ENCODE data around the gene TM4SF20. TPM values are rescaled to one million over a fixed set of nuclear protein-coding genes. Genes with fewer than 3 reads are reported as not detected.

Gene TM4SF20
- total RNA-seq, 3 donors from 2014 or later, result not detected

- Histone ChIP-seq H3K36me3 (no peaks in the 10 kb centered on the region), H3K4me1 (no peaks in the 10 kb centered on the region), H3K27ac (no peak overlapping the region), H3K4me3 (no peak overlapping the region), H3K27me3 (no peaks in the 10 kb centered on the region), H3K9me3 (no peaks in the 10 kb centered on the region)
- TF ChIP-seq POLR2A (IDR thresholded peaks at IDR 0.05) (no peak), CTCF (IDR thresholded peaks at IDR 0.05) (no peak), POLR2AphosphoS5 (IDR thresholded peaks at IDR 0.05) (no peak)
- intact Hi-C loops (cut with DNase I; ENCODE audit: low total_unique reads), result no loop called here
- no peak for DNase-seq (ENCODE audit: low spot score in 2 of 2)
Measured at GRCh38 chr2:227398684-227399670, 19.9 kb upstream of the TM4SF20 start.

GRCh38 chr2:227397562-227397961 is 18.5 kb upstream of the TM4SF20 start:
- intact Hi-C loops (cut with DNase I; ENCODE audit: low total_unique reads), result no loop called here
- no peak overlapping the region for H3K27ac ChIP-seq
- no peaks in the 10 kb centered on the region for H3K9me3 ChIP-seq
- no peak for DNase-seq (ENCODE audit: low spot score in 2 of 2)
- no peaks in the 10 kb centered on the region for H3K36me3 ChIP-seq
- no peak overlapping the region for H3K4me3 ChIP-seq
- no peaks in the 10 kb centered on the region for H3K27me3 ChIP-seq
- TF ChIP-seq POLR2A (IDR thresholded peaks at IDR 0.05) (no peak), CTCF (IDR thresholded peaks at IDR 0.05) (no peak), POLR2AphosphoS5 (IDR thresholded peaks at IDR 0.05) (no peak)
- H3K4me1 ChIP-seq, result no peaks in the 10 kb centered on the region

GRCh38 chr2:227395556-227395955 is 16.4 kb upstream of the TM4SF20 start:
- TF ChIP-seq POLR2A (IDR thresholded peaks at IDR 0.05) (no peak), CTCF (IDR thresholded peaks at IDR 0.05) (no peak), POLR2AphosphoS5 (IDR thresholded peaks at IDR 0.05) (no peak)
- Histone ChIP-seq H3K27me3 (no peaks in the 10 kb centered on the region), H3K27ac (no peak overlapping the region), H3K4me3 (no peak overlapping the region), H3K36me3 (no peaks in the 10 kb centered on the region), H3K4me1 (no peaks in the 10 kb centered on the region), H3K9me3 (no peaks in the 10 kb centered on the region)
- intact Hi-C loops (cut with DNase I; ENCODE audit: low total_unique reads), result no loop called here
- DNase-seq (ENCODE audit: low spot score in 2 of 2), result no peak

- DNase-seq (ENCODE audit: low spot score in 2 of 2), result no peak
- no peak for TF ChIP-seq CTCF (IDR thresholded peaks at IDR 0.05)
- no peak for TF ChIP-seq POLR2AphosphoS5 (IDR thresholded peaks at IDR 0.05)
- TF ChIP-seq POLR2A (IDR thresholded peaks at IDR 0.05), result no peak
- no peak overlapping the region for H3K4me3 ChIP-seq
- H3K27ac ChIP-seq, result no peak overlapping the region
- H3K27me3 ChIP-seq, result no peaks in the 10 kb centered on the region
- H3K4me1 ChIP-seq, result no peaks in the 10 kb centered on the region
- no peaks in the 10 kb centered on the region for H3K9me3 ChIP-seq
- intact Hi-C loops (cut with DNase I; ENCODE audit: low total_unique reads), result no loop called here
- H3K36me3 ChIP-seq, result no peaks in the 10 kb centered on the region
Measured at GRCh38 chr2:227394401-227394800, 15.3 kb upstream of the TM4SF20 start.

- DNase-seq (ENCODE audit: low spot score in 2 of 2), result no peak
Measured at GRCh38 chr2:227390468-227391256, 11.6 kb upstream of the TM4SF20 start.

More at GRCh38 chr2:227390468-227391256, 11.6 kb upstream of the TM4SF20 start:
- H3K27ac ChIP-seq, result no peak overlapping the region
- H3K4me1 ChIP-seq, result no peaks in the 10 kb centered on the region
- intact Hi-C loops (cut with DNase I; ENCODE audit: low total_unique reads), result no loop called here
- H3K4me3 ChIP-seq, result no peak overlapping the region
- TF ChIP-seq POLR2A (IDR thresholded peaks at IDR 0.05), result no peak
- TF ChIP-seq CTCF (IDR thresholded peaks at IDR 0.05), result no peak
- no peaks in the 10 kb centered on the region for H3K27me3 ChIP-seq
- no peaks in the 10 kb centered on the region for H3K36me3 ChIP-seq
- no peaks in the 10 kb centered on the region for H3K9me3 ChIP-seq

All from breast epithelium (tissue), 4 donors.